HG02884 (cell line): Measurements from ENCODE around the gene ANXA6.

Experiments used
- ATAC-seq: cut with Tn5 transposase; IDR thresholded peaks from one replicate; pipeline ENCODE4 v1.9.1; 2021; ENCODE audit warnings: mild to moderate bottlenecking, moderate library complexity; ENCODE audit not compliant: unreplicated experiment

ANXA6 gene

GRCh38 chr5:151085517-151086041, 72.0 kb downstream of the ANXA6 start:
- ATAC-seq, result no peak

DNA sequence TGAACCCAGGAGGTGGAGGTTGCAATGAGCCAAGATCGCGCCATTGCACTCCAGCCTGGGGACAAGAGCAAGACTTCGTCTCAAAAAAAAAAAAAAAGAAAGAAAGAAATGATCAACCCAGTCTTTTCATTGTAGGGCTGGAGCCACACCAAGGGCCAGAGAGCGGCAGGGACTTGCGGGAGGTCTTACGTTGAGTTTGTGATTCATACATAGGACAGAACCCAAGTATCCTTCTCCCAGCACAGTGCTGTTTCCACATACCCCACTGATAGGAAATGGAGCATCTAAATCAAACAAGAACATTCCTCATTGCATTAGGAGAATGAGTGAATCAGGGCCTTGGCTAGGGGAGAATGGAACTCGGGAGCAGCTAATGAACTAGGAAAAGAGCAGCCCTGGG, 73.2 kb downstream of the ANXA6 start:
- no peak for ATAC-seq

DNA sequence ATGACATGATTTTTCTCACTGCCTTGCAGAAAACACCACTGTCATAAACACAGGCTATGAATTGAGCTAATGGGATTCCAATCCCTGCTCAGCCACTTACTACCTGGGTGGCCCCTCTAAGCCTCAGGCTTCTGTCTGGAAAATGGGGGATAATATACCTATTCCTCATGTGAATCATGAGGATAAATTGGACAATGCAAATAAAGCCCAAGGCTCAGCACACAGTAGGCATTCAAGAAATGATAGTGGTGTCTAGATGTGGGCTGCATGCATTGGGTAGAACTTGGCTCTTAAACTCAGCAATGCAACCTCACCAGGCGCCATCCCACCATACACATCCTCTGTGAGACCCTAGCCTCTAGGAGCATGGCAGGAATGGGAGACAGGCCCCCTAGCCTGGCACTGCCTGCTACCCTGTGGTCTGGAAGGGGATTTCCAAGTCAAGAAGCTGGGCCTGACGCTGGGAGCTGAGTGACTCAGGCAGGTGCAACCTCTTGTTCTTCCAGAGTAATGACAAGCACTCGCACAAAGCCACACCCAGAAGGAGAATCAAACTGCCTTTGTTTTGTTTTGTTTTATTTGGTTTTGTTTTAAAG, 74.4 kb downstream of the ANXA6 start:
- no peak for ATAC-seq

DNA sequence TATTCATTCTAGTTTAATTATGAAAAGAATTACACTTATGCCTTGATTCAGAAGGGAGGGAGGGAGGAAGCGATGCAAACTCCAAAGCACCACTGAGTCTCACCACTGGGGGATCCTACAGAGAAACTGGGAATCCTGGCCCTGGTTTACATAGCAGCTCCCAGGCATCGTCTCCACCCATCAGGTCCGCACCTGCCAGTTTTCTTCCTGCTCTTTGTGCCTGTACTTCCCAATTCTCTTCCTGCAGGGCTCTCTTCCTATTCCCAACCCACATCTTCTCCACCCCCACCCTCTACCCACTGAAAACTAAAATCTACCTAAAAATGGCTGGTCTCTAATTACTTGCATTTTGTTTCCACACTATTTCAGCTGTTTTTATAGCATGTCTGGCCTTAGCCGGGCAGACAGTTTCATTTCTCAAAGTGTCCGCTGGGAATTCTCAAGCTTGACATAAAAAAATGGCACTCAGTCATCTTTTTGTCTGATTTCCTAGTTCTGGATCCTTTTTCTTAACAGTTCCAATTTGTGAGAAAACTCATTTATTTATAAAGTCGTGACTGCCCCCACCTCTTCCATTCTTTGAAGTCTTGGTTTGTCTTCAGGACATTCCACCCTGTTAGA, 75.2 kb downstream of the ANXA6 start:
- no peak for ATAC-seq

- no peak for ATAC-seq
Measured at GRCh38 chr5:151081431-151082281, 75.9 kb downstream of the ANXA6 start.

GRCh38 chr5:151080613-151081430, 76.8 kb downstream of the ANXA6 start, which contains the start of gene TNIP1:
TSS of gene TNIP1 (minus strand) at chr5:151081034. CDS start at chr5:151065095, 15,939 bp downstream.
- ATAC-seq, result peak; percentile 68

GRCh38 chr5:151079838-151080612, 77.6 kb downstream of the ANXA6 start:
- no peak for ATAC-seq

GRCh38 chr5:151078490-151079262, 78.9 kb downstream of the ANXA6 start:
- peak; percentile 44 for ATAC-seq

DNA sequence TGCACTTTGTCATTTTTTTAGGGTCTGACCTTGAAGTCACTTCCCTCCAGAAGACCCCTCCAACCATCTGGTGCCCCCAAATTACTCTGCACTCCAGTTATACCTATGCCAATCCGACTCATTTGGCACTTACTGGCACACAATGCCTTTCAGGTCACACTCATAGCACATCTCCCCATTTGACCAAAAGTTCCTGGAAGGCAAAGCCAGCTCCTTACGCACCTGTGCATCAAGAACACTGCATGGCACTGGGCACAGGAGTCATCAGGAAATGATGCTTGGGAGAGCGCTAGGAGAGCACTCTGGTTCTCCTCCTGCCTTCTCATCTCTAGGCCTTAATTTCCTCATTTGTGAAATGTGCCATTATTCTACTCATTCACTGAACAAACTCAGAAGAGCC, 79.6 kb downstream of the ANXA6 start:
- no peak for ATAC-seq

GRCh38 chr5:151077419-151077818, 80.2 kb downstream of the ANXA6 start:
- no peak for ATAC-seq

GRCh38 chr5:151076616-151077015, 81.0 kb downstream of the ANXA6 start:
- ATAC-seq, result no peak

GRCh38 chr5:151075698-151076331, 81.8 kb downstream of the ANXA6 start:
- ATAC-seq, result no peak

DNA sequence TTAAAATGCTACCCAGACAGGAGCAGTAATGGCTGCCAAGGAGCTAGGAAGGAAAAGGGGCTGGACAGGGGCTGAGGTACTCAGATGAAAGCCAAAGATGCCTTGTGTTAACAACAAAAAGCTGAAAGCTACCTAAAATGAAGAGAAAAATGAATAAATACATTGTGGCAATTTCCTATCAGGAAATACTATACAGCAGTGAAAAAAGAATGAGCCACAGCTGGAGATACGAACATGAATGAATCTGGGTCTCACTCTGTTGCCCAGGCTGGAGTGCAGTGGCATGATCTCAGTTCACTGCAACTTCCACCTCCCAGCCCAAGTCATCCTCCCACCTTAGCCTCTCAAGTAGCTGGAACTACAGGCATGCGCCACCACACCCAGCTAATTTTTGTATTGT, 83.0 kb downstream of the ANXA6 start:
- ATAC-seq, result no peak

DNA sequence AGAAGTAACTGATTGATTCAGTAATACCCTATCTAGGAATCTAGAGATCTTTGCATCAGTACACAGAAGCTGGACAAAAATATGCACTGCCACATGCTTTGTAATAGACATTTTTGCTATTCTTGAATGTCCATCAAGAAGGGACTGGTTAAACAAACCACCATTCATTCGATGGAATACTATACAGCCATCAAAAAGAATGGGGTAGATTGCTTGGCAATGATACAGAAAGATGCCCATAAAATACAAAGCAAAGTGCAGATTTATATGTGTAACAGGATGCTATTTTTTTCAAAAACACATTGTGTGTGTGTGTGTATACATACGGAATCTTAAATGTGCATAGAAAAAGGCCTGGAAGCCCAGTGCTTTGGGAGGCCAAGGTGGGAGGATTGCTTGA, 84.3 kb downstream of the ANXA6 start:
- no peak for ATAC-seq

GRCh38 chr5:151072630-151073025, 85.0 kb downstream of the ANXA6 start:
- no peak for ATAC-seq

DNA sequence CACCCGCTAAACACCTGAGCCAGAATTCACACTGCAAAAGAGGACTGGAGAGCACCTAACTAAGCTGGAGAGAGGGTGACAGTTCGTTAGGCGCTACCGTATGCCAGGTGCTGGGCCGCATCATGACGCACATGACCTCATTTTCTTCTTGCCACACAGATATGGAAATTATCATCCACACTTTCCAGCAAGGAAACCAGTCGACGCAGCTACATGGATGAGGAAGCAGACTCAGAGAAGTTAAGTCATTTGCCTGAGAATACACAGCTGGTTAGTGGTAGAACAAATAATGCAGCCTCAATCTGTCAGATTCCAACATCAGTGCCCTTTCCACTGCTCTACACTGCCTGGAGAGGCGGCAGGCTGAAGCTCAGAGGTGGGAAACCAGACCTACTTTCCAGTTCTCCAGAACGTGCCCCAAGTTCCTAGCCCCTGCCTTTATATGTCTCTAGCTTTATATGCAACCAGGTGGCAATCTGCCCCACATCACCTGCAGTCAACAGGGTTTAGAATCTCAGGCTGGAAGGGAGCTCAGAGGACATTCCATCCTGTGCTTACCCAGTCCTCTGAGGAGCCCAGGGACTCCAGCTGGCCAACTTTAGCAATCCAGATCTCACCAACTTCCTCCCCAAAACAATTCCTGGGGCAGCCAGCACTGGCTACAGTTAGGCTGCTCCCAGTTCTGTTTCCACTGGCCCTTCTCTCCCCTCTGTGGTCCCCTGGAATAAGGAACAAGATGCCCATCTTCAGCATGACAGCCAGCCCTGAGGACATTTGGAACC, 85.5 kb downstream of the ANXA6 start:
- ATAC-seq, result no peak

DNA sequence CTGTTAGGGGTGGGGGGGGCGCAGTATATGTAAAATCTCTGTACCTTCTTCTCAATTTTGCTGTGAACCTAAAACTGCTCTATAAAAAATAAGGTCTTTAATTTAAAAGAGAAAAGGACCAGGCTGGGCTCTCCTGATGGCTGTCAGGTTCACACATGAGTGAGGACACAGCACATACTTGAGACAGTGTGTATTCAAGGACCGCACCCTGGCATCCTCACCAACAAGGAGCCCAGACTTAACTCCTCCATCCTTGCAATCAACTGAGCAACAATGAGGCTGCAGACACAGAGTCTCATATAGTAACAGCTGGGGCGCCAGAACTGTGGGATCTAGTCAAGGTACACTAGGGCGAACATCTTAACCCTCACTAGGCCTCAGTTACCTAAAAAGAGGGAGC, 86.6 kb downstream of the ANXA6 start:
- ATAC-seq, result no peak

DNA sequence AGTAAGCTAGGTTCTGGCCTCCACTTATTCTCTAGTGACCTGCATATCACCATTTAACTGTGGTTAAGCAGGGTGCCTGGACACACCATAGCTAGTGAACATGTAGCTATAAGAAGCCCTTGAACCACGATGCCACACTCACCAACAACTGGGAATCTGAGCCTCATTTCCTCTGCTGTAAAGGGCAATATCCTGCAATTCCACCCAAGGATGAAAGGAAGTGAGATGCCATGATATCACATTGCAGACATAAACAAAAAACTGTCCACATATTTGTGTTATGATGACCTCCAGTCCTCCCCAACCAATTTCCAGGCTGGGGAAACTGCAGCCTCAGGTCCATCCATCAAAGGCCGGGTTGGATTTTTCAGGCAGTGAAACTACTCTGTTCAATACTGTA, 87.1 kb downstream of the ANXA6 start:
- no peak for ATAC-seq
